ENCODE measurements around the gene NMNAT3. TPM values are rescaled to one million over a fixed set of nuclear protein-coding genes. Genes with fewer than 3 reads are reported as not detected.

The NMNAT3 gene
- total RNA-seq, 4 donors from 2014 or later = 5.6 to 46.2 (median 14.2) TPM

DNA sequence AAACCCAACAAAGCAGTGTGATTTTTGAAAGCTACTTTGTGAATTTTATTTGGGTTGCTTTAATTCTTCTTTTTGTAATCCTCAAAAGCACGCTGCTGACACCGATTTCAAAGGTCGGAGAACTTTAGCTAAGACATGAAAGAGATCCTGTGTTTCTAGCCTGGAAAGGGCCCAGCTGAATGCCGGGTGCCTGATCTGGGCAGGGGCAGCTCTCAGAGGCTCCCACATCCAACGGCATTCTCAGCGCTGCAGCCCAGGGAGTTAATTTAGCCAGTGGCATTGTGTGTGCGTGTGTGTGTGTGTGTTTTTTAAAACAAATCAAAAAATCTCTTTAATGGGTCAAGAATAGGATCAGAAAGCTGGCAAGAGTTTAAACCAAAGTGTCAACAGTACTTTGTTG, 144.8 kb downstream of the NMNAT3 start:
- Histone ChIP-seq H3K36me3 (no peaks in the 10 kb centered on the region), H3K4me1 (peaks cover 0 to 28% (median 0%) of the 10 kb centered on the region in 4 donors), H3K27me3 (no peaks in the 10 kb centered on the region), H3K27ac (peak overlapping the region in 1 of 4 donors; percentile 66), H3K4me3 (no peak overlapping the region), H3K9me3 (no peaks in the 10 kb centered on the region)
- peak in 1 of 3 donors; percentile 26 for DNase-seq
- no peak for TF ChIP-seq CTCF (IDR thresholded peaks at IDR 0.05)
- no peak for TF ChIP-seq POLR2A (IDR thresholded peaks at IDR 0.05)

DNA sequence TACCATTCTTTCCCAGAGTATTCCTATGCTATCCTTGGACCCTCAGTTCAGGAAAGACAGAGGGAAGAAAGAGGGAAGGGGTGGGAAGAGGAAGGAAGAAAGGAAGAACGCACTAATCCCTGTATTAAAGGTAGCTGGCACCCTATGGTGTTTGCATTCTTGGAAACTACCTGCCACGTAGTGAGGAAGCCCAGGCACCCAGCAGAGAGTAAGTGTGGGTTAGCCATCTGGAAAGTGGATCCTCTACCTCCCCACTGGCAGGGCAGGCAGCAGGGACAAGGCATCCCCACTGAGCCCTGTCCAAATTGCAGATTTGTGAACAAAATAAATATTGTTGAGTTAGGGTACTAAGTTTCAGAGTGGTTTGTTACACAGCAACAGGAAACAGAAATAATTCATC, 147.1 kb downstream of the NMNAT3 start:
- Histone ChIP-seq H3K9me3 (no peaks in the 10 kb centered on the region), H3K27ac (no peak overlapping the region), H3K27me3 (no peaks in the 10 kb centered on the region), H3K4me1 (peaks cover 0 to 21% (median 0%) of the 10 kb centered on the region in 4 donors), H3K4me3 (no peak overlapping the region), H3K36me3 (no peaks in the 10 kb centered on the region)
- TF ChIP-seq POLR2A (IDR thresholded peaks at IDR 0.05) = no peak
- no peak for TF ChIP-seq CTCF (IDR thresholded peaks at IDR 0.05)
- DNase-seq = no peak

DNA sequence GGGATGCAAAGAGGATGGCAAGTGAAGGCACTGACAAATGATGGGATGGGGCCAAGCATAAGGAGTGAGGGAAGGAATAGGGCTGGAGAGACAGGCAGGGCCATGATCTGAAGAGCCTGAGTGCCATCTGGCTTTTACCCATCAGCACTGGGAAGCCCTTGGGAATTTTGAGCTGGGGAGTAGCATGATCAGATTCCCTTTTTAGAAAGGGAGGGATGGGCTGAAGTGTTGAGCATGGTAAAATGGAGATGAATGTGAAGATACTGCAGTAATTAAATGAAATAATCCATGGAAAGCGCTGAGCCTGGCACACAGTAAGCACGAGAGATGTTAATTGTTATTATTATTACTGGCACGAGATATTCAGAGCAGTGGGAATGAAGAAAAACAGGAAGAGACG, 148.1 kb downstream of the NMNAT3 start:
- Histone ChIP-seq H3K4me3 (no peak overlapping the region), H3K27me3 (no peaks in the 10 kb centered on the region), H3K4me1 (peaks cover 0 to 11% (median 0%) of the 10 kb centered on the region in 4 donors), H3K27ac (no peak overlapping the region), H3K9me3 (no peaks in the 10 kb centered on the region), H3K36me3 (no peaks in the 10 kb centered on the region)
- no peak for DNase-seq
- no peak for TF ChIP-seq POLR2A (IDR thresholded peaks at IDR 0.05)
- no peak for TF ChIP-seq CTCF (IDR thresholded peaks at IDR 0.05)

- H3K4me3 ChIP-seq = no peak overlapping the region
- H3K9me3 ChIP-seq = no peaks in the 10 kb centered on the region
- H3K27me3 ChIP-seq = no peaks in the 10 kb centered on the region
- DNase-seq = no peak
- H3K36me3 ChIP-seq = no peaks in the 10 kb centered on the region
- H3K4me1 ChIP-seq = peaks cover 0 to 5% (median 0%) of the 10 kb centered on the region in 4 donors
- TF ChIP-seq CTCF (IDR thresholded peaks at IDR 0.05) (no peak), POLR2A (IDR thresholded peaks at IDR 0.05) (no peak)
- no peak overlapping the region for H3K27ac ChIP-seq
Observed at GRCh38 chr3:139528924-139529323, 148.8 kb downstream of the NMNAT3 start.

GRCh38 chr3:139528281-139528680, 149.5 kb downstream of the NMNAT3 start:
- no peak for TF ChIP-seq CTCF (IDR thresholded peaks at IDR 0.05)
- TF ChIP-seq POLR2A (IDR thresholded peaks at IDR 0.05) = no peak
- no peak for DNase-seq
- Histone ChIP-seq H3K9me3 (no peaks in the 10 kb centered on the region), H3K4me1 (no peaks in the 10 kb centered on the region), H3K4me3 (no peak overlapping the region), H3K27ac (no peak overlapping the region), H3K36me3 (no peaks in the 10 kb centered on the region), H3K27me3 (no peaks in the 10 kb centered on the region)

DNA sequence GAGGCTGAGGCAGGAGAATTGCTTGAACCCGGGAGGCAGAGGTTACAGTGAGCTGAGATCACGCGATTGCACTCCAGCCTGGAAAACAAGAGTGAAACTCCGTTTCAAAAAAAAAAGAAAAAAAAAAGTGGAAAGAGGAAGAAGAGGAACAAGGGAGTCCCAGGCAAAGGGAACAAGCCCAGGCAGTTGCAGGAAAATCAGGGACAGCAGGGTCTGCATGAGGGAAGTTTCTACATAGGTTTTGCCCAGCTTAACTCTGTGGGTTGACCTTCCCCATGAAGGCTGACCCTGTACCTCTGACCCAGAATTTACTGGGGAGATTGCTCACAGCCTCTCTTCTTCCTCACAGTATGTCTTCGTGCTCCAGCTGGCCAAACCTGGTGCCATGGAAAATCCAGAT, 150.5 kb downstream of the NMNAT3 start:
- Histone ChIP-seq H3K27ac (no peak overlapping the region), H3K27me3 (no peaks in the 10 kb centered on the region), H3K9me3 (no peaks in the 10 kb centered on the region), H3K4me3 (no peak overlapping the region), H3K4me1 (no peaks in the 10 kb centered on the region), H3K36me3 (no peaks in the 10 kb centered on the region)
- no peak for DNase-seq
- TF ChIP-seq POLR2A (IDR thresholded peaks at IDR 0.05) = no peak
- TF ChIP-seq CTCF (IDR thresholded peaks at IDR 0.05) = no peak

Data from Peyer's patch (tissue), 4 donors.